Gastrocnemius medialis (tissue), 4 donors: ENCODE measurements around the gene SEC22A.

Experiments
- CTCF ChIP-seq, 5 experiments: fragments of 450-650 bp in 3 of 5; fragments of 200-600 bp in 2 of 5; sonication (generic) in 2 of 5; IDR thresholded peaks in 4 of 5; conservative IDR thresholded peaks in 1 of 5; 1 replicate in 4 of 5; 2 replicates in 1 of 5; pipeline ENCODE4 v1.5.1; 2016 to 2019; ENCODE audit warnings: antibody characterized with exemption in 5 of 5, mild to moderate bottlenecking in 3 of 5, moderate library complexity in 3 of 5
- POLR2A ChIP-seq, 2 donors: fragments of 450-650 bp; IDR thresholded peaks; one replicate each; pipeline ENCODE4 v1.6.1; 2017; ENCODE audit warnings: antibody characterized with exemption in 2 of 2, mild to moderate bottlenecking in 2 of 2, moderate library complexity in 2 of 2

GRCh38 chr3:123285479-123285878 lies 83.7 kb downstream of the SEC22A start:
- TF ChIP-seq CTCF (IDR thresholded peaks at IDR 0.05 in 4 of 5, conservative IDR thresholded peaks at IDR 0.05 in 1 of 5) (no peak), POLR2A (IDR thresholded peaks at IDR 0.05) (no peak)
